ENCODE measurements around the gene ERO1B.

ERO1B gene

DNA sequence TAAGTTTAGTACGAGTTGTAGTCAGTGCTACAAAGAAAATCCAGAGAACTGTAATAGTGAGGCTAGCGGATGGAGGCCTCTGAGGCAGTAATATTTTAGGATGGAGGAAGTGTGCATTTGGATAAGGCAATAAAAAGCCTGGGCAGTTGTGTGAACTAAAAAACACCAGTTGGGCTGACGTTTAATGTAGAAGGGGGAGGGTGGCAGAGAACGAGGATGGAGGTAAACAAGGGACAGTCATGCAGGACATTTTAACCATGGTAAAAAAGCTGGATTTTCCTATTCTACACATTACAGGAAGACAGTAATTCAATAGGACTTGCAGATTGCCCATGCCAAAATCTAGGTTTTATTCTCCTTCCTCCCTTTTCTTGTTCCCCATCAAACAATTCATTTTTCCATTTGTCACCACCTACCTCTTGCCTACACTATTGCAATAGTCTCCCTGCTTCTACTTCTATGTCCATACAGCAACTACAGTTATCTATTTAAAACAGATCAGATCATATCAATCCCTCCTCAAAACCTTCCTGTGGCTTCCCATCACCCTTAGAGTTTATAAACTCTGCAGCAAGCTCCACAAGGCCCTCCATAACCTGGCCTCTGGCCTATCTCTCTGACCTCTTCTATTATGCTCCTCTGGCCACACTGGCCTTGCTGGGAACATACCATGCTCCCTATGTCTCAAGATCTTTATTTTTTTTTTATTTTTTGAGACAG, 27.7 kb downstream of the ERO1B start:
- DNase-seq (ENCODE audit: low read depth, low spot score): no peak

DNA sequence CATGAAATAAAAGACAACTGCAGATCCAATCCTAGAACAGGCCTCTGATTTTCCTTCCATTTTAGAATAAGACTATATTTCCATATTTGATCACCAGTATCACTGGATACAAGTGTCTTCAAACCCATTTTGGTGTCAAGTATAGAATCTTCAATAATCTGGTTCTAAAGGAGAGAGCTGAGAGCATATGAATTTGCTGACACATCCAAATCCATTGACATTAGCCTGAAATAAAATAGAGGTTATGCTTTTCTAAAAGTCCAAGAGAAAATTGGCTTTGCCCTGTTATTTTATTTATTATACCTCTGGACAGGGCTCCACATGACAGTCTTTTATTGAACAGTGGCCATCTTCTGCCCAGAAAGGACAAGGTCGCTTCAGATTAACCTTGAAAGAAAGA, 28.6 kb downstream of the ERO1B start:
- no peak for DNase-seq (ENCODE audit: low read depth, low spot score)

DNA sequence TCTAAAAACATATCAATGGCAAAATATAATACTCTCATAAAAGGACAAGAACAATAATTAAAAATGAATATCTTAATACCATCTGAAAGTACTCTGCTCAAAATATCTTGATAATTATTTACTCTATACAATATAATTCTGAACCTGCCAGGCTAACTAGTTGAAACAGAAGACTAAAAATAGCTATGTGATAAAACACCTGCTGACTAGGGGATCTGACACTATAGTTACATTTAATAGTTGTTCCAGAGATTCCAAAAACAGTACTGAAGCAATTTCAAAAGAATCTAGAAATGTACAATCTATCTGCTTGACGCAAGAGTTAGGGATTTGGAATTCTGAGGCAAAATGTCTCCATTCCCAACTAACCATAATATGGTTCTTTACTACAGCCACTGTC, 30.2 kb downstream of the ERO1B start:
- no peak for DNase-seq (ENCODE audit: low read depth, low spot score)

DNA sequence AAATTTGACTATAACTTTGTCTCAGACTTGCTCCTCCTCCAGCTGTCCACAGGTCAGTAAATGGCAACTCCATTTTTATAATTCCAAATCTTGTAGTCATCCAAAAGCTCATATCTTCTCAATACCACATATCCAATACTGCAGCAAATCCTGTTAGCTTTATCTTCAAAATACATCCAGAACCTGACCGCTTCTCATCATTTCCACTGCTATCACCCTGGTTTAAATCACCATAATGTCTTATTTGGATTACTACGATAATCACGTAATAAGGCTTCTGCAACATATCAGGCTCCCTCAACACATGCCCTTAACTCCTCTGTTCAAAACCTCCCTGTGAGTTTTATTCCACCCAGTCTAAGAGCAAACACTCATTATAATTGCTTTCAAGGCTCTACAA, 34.5 kb downstream of the ERO1B start:
- DNase-seq (ENCODE audit: low read depth, low spot score): no peak

DNA sequence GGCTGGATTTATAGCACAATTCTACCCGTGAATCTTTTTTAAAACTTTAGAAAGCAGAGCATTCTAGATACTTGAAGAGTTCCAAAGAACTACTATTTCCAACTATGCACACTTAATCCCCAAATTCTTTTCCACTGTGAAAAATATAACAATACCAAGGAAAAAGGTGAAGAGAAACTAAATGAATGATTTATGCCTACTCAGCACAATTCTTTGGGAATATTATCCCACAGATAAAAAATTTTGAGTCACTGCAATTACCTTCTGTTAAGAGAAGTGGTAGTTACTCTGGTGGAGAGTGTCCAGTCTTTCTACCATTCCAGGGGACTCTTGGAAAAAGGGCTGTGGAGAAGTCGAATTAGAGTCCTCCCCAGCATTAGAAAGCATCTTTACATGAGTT, 39.2 kb downstream of the ERO1B start:
- DNase-seq (ENCODE audit: low read depth, low spot score): no peak

DNA sequence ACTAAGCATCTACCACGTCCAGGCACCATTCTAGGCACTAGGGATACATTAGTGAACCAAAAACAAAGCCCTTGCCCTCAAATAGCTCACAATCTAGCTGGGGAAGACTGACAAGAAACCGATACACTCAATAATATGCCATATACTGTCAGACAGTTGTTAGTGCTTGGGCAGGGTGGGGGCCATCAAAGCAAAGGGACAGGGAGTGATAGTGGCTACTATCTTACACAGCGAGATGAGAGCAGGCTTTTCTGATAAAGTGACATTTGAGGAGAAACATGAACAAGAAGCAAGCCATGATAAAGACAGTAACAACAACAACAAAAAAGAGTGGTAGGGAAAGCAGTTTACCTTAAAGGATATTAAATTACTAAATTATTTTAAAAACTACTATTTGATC, 41.1 kb downstream of the ERO1B start:
- no peak for DNase-seq (ENCODE audit: low read depth, low spot score)

DNA sequence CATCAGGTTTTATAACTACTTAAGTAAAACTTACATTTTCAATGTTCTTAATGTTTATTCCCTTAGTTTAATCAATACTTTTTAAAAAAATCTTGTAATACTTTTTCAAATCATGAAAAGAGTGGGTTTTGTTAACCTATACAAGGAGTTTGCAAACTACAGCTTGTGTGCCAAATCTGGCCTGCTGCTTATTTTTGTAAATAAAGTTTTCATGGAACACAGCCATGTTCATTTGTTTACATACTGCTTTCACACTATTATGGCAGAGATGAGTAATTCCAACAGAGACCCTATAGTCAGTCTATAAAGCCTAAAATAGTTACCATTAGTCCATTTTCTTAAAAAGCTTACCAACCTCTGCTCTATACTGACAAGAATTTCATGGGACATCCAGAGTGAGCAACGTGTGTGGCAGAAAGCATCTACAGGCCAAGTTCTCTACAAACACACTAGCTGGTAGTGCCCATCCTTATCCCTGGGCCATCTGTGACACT, 42.6 kb downstream of the ERO1B start:
- no peak for DNase-seq (ENCODE audit: low read depth, low spot score)

DNA sequence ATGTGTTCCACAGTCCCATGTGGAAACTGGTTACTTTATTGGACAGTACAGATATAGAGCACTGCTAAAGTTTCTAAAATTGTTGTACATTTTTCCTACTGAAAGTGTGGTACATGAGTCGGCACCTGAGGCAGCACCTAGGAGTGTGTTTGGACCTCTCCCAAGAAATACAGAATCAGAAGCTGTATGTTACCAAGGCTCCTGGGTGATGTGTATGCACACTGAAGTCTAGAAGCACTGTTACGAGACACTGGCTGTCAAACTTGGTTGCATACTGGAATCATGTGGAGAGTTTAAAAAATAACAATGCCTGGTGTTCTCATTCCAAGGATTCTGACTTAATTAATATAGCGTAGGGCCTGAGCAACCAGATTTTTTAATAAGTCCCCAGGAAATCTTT, 46.6 kb downstream of the ERO1B start:
- DNase-seq (ENCODE audit: low read depth, low spot score): no peak

DNA sequence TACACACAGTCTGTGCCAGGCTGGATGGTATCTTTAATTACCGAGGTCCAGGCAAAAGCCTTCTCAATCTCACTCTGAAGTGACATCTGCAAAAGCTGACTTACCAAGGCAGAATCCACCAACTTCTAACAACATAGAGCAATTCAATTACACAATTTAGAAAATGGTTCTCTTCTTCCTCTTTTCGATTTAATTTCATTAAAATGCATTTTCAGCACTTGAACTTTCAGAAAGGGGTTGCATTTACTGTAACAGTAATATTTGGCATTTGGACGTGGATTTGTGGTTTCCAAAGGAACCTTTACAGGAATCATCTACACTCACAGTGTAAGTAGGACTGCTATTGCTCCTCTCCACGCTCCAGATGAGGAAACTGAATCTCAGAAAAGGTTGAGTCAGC, 53.3 kb downstream of the ERO1B start:
- DNase-seq (ENCODE audit: low read depth, low spot score): no peak

DNA sequence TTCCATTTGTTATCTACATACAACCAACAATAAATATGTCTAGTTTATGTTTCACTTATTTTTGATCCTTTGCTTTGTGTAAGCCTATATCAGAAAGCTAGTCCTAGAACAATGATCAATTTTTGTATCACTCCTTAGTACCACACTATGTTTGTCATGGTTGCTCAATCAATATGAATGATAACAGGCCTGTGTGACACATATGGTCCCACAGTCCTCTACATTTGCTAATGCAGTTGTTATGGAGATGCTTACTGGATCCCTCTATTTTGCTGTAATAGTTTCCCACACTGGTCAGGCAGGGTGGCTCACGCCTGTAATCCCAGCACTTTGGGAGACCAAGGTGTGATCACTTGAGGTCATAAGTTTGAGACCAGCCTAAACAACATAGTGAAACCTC, 59.1 kb downstream of the ERO1B start:
- no peak for DNase-seq (ENCODE audit: low read depth, low spot score)

DNA sequence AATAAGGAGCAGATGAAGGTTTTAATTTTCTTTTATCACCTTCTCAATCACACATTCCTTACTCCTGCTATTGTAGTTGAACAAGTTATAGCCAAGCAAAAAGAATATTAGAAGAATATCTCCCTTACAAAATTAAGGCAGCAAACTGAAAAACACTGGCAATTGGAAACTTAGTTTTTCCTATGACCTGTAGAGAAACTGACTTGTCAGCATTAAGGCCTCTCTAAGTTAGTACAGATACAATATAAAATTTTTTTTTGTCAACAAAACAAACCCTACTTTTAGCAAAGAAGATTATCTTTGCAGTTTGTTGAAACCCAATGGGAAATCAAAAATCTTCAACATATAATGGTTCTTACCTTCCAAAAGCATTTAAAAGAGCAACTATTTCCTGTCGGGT, 61.3 kb downstream of the ERO1B start:
- no peak for DNase-seq (ENCODE audit: low read depth, low spot score)

DNA sequence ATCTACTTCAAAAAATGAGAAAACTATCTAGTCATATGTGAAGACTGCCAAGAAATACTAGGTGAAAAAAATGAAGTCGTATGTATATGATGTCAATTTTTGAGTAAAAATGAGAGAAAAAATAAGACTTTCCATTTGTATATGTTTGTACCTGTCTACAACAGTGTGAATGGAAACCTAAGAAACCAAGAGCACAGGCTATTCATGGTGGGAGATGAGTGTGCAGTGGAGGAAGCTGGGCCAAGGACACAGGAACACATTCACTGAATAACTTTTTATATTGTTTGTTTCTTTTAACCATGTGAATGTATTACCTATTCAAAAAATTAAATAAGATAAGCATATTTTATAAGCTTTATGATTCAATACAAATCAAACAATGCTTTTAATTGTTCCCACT, 67.0 kb downstream of the ERO1B start:
- no peak for DNase-seq (ENCODE audit: low read depth, low spot score)

DNA sequence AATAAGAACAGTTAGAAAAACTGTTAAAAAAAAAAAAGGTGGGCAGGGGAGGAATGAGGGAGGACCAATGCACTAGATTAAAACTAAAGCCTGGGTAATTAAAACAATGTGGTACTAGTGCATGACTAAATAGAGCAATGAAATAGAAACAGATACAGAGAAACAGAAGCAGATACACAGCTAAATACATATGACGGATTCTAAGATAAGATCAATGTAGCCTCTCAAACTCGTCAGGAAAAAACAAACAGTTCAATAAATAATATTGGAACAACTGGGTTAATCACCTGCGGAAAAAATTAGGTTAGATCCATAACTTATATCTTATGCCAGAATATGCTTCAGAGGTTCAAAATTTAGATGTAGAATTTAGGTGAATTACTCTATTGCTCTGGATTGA, 68.2 kb downstream of the ERO1B start:
- DNase-seq (ENCODE audit: low read depth, low spot score): no peak

DNA sequence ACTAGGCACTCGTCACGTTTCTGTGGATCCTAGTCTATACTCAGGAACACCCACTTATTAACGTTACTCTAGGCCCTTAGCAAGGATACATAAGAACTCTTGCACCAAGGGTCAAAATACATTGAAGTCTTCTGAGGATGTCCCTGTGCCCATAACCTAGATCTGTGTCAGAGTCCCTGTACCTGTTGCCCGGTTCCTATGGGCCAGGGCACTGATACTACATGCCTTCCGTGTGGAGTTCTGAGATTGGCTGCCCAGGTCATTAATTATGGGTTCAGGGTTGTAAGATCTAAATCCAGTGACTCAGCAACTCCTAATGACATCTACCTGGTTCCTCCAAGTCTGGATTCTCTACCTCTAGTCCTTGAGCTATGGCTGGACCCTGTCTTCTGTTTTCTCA, 69.9 kb downstream of the ERO1B start:
- no peak for DNase-seq (ENCODE audit: low read depth, low spot score)

DNA sequence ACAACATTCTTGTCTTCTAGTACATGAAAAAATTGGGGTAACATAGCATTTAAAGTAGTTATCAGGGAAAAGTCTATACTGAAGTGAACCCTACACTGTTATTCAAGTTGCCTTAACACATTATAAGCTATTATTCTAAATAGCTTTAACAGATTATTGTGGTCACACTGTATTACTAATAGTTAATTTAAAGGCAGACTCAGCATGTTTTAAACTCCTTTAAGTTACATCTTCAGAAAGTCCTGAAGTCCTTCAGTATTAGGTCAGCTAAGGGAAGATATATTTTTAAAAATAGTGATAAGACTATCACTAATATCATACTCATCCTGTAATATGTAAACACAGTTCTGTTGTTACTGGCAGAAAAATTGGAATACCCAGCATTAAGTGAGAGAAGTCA, 72.0 kb downstream of the ERO1B start:
- DNase-seq (ENCODE audit: low read depth, low spot score): no peak

DNA sequence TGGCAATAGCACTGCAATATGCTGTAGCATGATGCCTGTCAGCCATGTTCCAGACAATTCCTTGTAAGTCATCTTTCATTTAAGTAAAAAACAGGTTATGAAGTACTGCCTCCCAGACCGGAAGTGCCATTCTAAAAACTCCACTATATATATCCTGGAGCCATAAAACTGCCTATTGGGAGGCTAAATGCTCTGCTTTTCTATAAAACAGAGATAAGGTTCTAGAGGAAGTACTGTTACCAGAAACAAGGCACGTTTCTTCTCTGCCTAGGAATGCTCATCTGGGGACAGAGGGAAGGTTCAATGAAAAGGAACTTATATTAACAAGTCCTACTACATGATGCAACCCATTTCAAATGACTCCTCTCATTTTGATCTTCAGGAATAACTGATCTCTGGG, 72.6 kb downstream of the ERO1B start:
- no peak for DNase-seq (ENCODE audit: low read depth, low spot score)

DNA sequence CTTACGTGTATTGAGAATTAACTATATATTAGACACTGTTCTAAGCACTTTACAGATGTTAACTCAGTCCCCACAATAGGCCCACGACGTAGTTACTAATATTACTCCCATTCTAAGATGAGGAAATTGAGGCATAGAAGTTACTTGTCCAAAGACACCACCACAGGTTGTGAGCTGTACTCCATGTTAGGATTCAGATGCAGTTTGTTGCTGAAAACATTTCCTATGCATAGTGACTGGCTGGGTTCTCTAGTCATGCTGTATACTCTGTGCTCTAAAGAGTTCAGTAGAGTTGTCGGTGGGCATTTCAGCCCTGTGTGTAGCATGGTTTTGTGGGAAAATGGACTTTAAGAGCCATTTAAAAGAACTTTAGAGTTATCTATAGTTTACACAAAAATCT, 74.2 kb downstream of the ERO1B start:
- DNase-seq (ENCODE audit: low read depth, low spot score): no peak

DNA sequence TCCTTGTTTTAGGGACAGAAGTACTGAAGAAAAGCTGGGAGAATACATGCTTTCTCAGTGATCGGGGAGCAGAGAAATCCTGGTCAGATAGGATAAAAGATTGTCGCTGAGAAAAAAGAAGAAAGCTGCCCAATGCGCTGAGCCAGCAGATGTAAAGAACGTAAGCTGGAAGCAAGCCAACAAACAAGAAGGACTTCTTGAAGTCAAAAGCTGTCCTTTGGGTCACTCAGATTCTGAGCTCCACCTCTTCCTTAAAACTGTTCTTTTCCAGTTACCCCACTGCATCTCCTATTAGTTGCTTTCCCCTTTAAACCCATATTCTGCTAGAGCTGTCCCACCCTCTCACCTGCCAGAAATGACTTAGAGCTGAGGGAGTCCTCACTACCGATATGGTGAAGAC, 74.6 kb downstream of the ERO1B start:
- no peak for DNase-seq (ENCODE audit: low read depth, low spot score)

DNA sequence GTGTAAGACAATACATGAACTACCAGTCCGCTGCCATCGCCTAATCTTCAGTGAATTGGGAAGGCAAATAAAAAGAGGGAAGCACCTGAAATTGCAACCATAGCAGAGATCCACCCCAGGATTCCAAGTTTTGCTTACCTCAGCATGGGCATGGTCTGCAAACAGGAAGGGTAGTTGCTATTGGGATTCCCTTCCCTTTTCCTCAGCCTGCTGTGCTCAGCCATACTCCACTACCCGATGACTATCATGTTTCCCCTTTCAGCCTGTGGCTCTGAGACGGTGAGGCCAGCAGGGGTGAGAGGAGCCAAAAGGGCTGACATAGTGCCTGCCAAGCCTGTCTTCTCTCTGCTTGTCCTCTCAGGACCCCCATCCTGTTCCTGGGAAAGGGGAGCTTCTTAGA, 75.2 kb downstream of the ERO1B start:
- no peak for DNase-seq (ENCODE audit: low read depth, low spot score)

DNA sequence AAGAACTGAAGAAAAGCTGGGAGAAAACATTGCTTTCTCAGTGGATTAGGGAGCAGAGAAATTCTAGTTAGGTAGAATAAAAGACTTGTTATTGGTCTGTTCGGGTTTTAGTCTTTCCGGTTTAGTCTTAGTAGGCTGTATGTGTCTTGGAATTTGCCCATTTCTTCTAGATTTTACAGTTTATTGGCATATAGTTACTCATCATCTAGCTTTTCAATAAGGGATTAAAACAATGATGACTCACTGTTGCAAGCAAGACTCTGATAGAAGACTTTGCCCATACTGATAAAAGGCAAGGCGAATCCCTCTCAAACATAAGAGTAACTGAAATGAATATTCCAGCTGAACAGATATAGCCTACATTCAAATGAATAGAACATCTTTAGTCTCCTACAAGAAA, 77.1 kb downstream of the ERO1B start:
- DNase-seq (ENCODE audit: low read depth, low spot score): no peak

DNA sequence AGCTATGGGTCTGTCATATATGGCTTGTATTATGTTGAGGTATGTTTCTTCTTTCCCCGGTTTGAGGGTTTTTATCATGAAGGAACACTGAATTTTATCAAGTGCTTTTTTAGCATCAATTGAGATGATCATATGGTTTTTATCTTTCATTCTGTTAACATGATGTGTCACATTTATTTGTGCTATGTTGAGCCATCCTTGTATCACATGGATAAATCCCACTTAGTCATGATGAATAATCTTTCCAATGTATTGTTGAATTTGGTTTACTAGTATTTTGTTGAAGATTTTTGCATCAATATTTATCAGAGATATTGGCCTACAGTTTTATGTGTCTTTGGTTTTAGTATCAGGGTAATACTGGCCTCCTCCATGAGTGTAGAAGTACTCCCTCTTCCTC, 77.7 kb downstream of the ERO1B start:
- no peak for DNase-seq (ENCODE audit: low read depth, low spot score)

DNA sequence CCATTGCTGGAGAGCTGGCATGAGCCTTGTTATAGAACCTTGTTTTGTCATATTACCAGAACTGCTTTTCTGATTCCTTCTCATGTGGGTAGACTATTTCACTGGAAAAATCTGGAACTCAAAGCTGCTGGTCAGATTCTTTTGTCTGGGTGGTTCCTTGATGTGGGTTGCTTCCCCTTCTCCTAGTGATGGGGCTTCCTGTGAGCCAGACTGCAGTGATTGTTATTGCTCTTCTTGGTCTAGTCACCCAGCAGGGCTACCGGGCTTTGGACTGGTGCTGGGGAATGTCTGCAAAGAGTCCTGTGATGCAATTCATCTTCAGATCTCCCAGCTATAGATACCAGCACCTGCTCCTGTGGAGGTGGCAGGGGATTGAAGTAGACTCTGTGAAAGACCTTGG, 80.0 kb downstream of the ERO1B start:
- no peak for DNase-seq (ENCODE audit: low read depth, low spot score)

DNA sequence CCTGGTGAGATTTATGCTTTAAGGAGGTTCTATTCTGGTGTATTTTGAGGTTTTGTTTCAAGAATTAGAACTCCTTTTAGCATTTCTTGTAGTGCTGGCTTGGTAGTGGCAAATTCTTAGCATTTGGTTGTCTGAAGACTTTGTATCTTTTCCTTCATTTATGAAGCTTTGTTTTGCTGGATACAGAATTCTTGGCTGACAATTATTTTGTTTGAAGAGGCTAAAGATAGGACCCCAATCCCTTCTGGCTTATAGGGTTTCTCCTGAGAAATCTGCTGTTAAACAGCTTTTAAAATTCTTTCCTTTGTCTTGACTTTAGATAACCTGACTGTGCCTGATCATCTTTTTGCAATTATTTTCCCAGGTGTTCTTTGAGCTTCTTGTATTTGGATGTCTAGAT, 80.8 kb downstream of the ERO1B start:
- DNase-seq (ENCODE audit: low read depth, low spot score): no peak

DNA sequence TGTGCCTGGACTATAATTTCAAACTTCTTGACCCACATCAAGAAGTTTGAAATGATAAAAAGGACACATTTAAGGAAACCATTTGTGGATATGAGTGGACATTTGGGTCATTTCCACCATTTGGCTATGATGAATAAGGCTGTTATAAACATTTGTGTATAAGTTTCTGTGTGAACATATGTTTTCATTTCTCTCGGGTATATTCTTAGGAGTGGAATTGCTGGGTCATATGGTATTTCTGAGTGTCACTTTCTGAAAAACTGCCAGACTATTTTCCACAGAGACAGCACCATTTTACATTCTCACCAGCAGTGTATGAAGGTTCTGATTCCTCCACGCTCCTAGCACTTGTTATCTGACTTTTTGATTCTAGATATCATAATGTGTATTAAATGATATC, 88.6 kb downstream of the ERO1B start:
- DNase-seq (ENCODE audit: low read depth, low spot score): no peak
